WTC11 (cell line): ENCODE measurements around the gene OSBPL6. TPM values are rescaled to one million over a fixed set of nuclear protein-coding genes. Genes with fewer than 3 reads are reported as not detected.

ENCODE experiments used
- ATAC-seq: fragments of 200-7000 bp; cut with Tn5 transposase; 2 replicates; pipeline ENCODE4 v1.10.0; 2021; ENCODE audit warnings: mild to moderate bottlenecking, moderate library complexity
- CTCF ChIA-PET: fragments of 300-600 bp; sonication (Branson Sonifier 250); formaldehyde crosslinking; loops from one replicate; lab custom pipeline; 2021; ENCODE audit warnings: antibody characterized with exemption; lab: Charles Lee
- POLR2A ChIA-PET: fragments of 350-600 bp; sonication (Branson Sonifier 250); formaldehyde crosslinking; loops from one replicate; lab custom pipeline; 2021; ENCODE audit warnings: antibody characterized with exemption; lab: Charles Lee
- DNase-seq: peaks from one replicate; pipeline ENCODE4 v3.0.0; 2021; ENCODE audit warnings: low spot score
- H3K27ac Mint-ChIP-seq: 2 replicates; pipeline ENCODE4 v1.8.0; 2021; ENCODE audit warnings: mixed read lengths
- H3K27me3 Mint-ChIP-seq: 2 replicates; pipeline ENCODE4 v1.8.0; 2021; ENCODE audit warnings: low read depth, mild to moderate bottlenecking, moderate library complexity, mixed read lengths
- H3K36me3 Mint-ChIP-seq: 2 replicates; pipeline ENCODE4 v1.8.0; 2021; ENCODE audit warnings: mixed read lengths
- H3K4me1 Mint-ChIP-seq: 2 replicates; pipeline ENCODE4 v1.8.0; 2022; ENCODE audit warnings: mixed read lengths
- H3K4me3 Mint-ChIP-seq: 2 replicates; pipeline ENCODE4 v1.8.0; 2021; ENCODE audit warnings: mild to moderate bottlenecking, moderate library complexity, mixed read lengths
- H3K9me3 Mint-ChIP-seq: 2 replicates; pipeline ENCODE4 v1.8.0; 2021; ENCODE audit warnings: mixed read lengths
- CDX4 ChIP-seq: fragments of 250-450 bp; sonication (Bioruptor Pico); IDR thresholded peaks from 2 replicates; pipeline ENCODE4 v1.9.0; 2021; ENCODE audit warnings: moderate library complexity, mild to moderate bottlenecking, inconsistent platforms, borderline replicate concordance
- CREM ChIP-seq: sonication (generic); formaldehyde crosslinking; IDR thresholded peaks from 2 replicates; pipeline ENCODE4 v1.8.1; 2022; ENCODE audit warnings: mild to moderate bottlenecking, missing genetic modification reagents, moderate library complexity
- FOXP1 ChIP-seq: sonication (generic); formaldehyde crosslinking; IDR thresholded peaks from 2 replicates; pipeline ENCODE4 v1.8.0; 2022; ENCODE audit warnings: missing genetic modification reagents, mild to moderate bottlenecking, moderate library complexity, borderline replicate concordance
- GTF2I ChIP-seq: fragments of 250-450 bp; sonication (Bioruptor Pico); conservative IDR thresholded peaks from 2 replicates; pipeline ENCODE4 v1.4.0; 2021; ENCODE audit warnings: mild to moderate bottlenecking
- HMGA2 ChIP-seq: fragments of 250-450 bp; sonication (Bioruptor Pico); IDR thresholded peaks from 2 replicates; pipeline ENCODE4 v1.4.0; 2021; ENCODE audit warnings: mild to moderate bottlenecking, moderate library complexity
- IRF2 ChIP-seq: sonication (generic); formaldehyde crosslinking; IDR thresholded peaks from 2 replicates; pipeline ENCODE4 v1.8.0; 2022; ENCODE audit warnings: low read depth, missing genetic modification reagents, borderline replicate concordance
- KAT7 ChIP-seq: sonication (generic); formaldehyde crosslinking; IDR thresholded peaks from 2 replicates; pipeline ENCODE4 v1.8.1; 2023; ENCODE audit warnings: missing genetic modification reagents, mild to moderate bottlenecking, borderline replicate concordance
- MYBL2 ChIP-seq: sonication (generic); formaldehyde crosslinking; IDR thresholded peaks from 2 replicates; pipeline ENCODE4 v1.8.1; 2023; ENCODE audit warnings: mild to moderate bottlenecking, moderate library complexity, missing genetic modification reagents
- NFE2L1 ChIP-seq: sonication (generic); formaldehyde crosslinking; IDR thresholded peaks from 2 replicates; pipeline ENCODE4 v1.8.1; 2023; ENCODE audit warnings: missing genetic modification reagents
- NR3C1 ChIP-seq: sonication (generic); formaldehyde crosslinking; conservative IDR thresholded peaks from 2 replicates; pipeline ENCODE4 v1.8.1; 2023; ENCODE audit warnings: low read depth, mild to moderate bottlenecking, missing genetic modification reagents
- PRRX2 ChIP-seq: fragments of 250-450 bp; sonication (Bioruptor Pico); IDR thresholded peaks from 2 replicates; pipeline ENCODE4 v1.8.0; 2021; ENCODE audit warnings: mild to moderate bottlenecking
- SOX15 ChIP-seq: fragments of 250-450 bp; sonication (Bioruptor Pico); IDR thresholded peaks from 2 replicates; pipeline ENCODE4 v1.9.0; 2021; ENCODE audit warnings: mild to moderate bottlenecking
- TEAD1 ChIP-seq: sonication (generic); formaldehyde crosslinking; IDR thresholded peaks from 2 replicates; pipeline ENCODE4 v1.8.0; 2022; ENCODE audit warnings: mild to moderate bottlenecking, missing genetic modification reagents
- TP53 ChIP-seq: sonication (generic); formaldehyde crosslinking; IDR thresholded peaks from 2 replicates; pipeline ENCODE4 v1.8.1; 2023; ENCODE audit warnings: mild to moderate bottlenecking, missing genetic modification reagents
- ZBTB21 ChIP-seq: sonication (generic); formaldehyde crosslinking; IDR thresholded peaks from 2 replicates; pipeline ENCODE4 v1.8.1; 2023; ENCODE audit warnings: mild to moderate bottlenecking, missing genetic modification reagents, borderline replicate concordance
- ZMAT4 ChIP-seq: fragments of 250-450 bp; sonication (Bioruptor Pico); IDR thresholded peaks from 2 replicates; pipeline ENCODE4 v1.9.0; 2021; ENCODE audit warnings: mild to moderate bottlenecking
- ZNF232 ChIP-seq: sonication (generic); formaldehyde crosslinking; IDR thresholded peaks from 2 replicates; pipeline ENCODE4 v1.8.0; 2022; ENCODE audit warnings: mild to moderate bottlenecking, missing genetic modification reagents
- ZNF281 ChIP-seq: sonication (generic); formaldehyde crosslinking; IDR thresholded peaks from 2 replicates; pipeline ENCODE4 v1.8.0; 2023; ENCODE audit warnings: mild to moderate bottlenecking, missing genetic modification reagents
- total RNA-seq: library from RNA; stranded (reverse); gene quantifications from 3 replicates; pipeline ENCODE4 v1.2.3, GENCODE V29; 2021
- TF ChIP-seq, protein P1 (sequence below): sonication (generic); formaldehyde crosslinking; IDR thresholded peaks from 2 replicates; pipeline ENCODE4 v1.8.0; 2022; ENCODE audit warnings: mild to moderate bottlenecking, missing genetic modification reagents
- TF ChIP-seq, protein P2 (sequence below): sonication (generic); formaldehyde crosslinking; IDR thresholded peaks from 2 replicates; pipeline ENCODE4 v1.8.1; 2022; ENCODE audit warnings: mild to moderate bottlenecking, moderate library complexity, missing genetic modification reagents
- TF ChIP-seq, protein P3 (sequence below): sonication (generic); formaldehyde crosslinking; IDR thresholded peaks from 2 replicates; pipeline ENCODE4 v1.8.1; 2023; ENCODE audit warnings: mild to moderate bottlenecking, missing genetic modification reagents

Gene OSBPL6
- total RNA-seq, 1 experiment from 2014 or later: 9.2 TPM

GRCh38 chr2:178205853-178206521, 11.7 kb downstream of the OSBPL6 start:
- no peak for ATAC-seq

DNA sequence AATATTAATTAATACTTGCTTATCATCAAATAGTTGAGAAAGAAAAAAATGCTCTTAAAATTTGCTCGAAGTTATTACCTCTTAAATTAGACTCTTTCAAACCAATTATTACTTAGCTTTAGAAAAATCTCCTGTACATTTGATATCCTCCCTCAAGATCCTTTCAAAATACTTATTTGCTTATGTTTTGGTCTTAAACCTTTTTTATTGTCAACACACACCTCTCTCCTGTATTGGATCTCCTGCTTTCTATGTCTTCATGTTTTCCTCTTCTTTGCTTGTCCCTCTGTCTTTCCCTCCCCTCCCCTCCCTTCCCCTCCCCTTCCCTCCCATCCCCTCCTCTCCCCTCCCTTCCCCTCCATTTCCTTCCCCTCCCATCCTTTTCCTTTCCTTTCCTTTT, 14.0 kb downstream of the OSBPL6 start:
- H3K9me3 Mint-ChIP-seq: no peaks in the 10 kb centered on the region
- CTCF ChIA-PET: interaction anchor here (0.6 to 1.0 kb wide), 2 partner anchors 13 to 17 kb away, joined by 3 to 6 read pairs; no protein-coding TSS in a partner anchor
- H3K36me3 Mint-ChIP-seq: no peaks in the 10 kb centered on the region
- no peak for DNase-seq
- ATAC-seq: no peak
- H3K4me1 Mint-ChIP-seq: peaks cover 46% of the 10 kb centered on the region
- peaks cover 43% of the 10 kb centered on the region for H3K27me3 Mint-ChIP-seq
- POLR2A ChIA-PET: no interaction called here
- TF ChIP-seq HMGA2 (CRISPR knock-in tag) (no peak), CDX4 (no peak), GTF2I (CRISPR knock-in tag) (no peak), ZNF232 (no peak), ZBTB21 (CRISPR knock-in tag) (no peak), TEAD1 (CRISPR knock-in tag) (no peak), KAT7 (CRISPR knock-in tag) (no peak), ZNF281 (CRISPR knock-in tag) (no peak), SOX15 (no peak), PRRX2 (CRISPR knock-in tag) (no peak), FOXP1 (CRISPR knock-in tag) (no peak), MYBL2 (CRISPR knock-in tag) (no peak), ZMAT4 (CRISPR knock-in tag) (no peak), CREM (CRISPR knock-in tag) (no peak), NR3C1 (CRISPR knock-in tag) (no peak), IRF2 (no peak)
- TF ChIP-seq, protein P1, sequence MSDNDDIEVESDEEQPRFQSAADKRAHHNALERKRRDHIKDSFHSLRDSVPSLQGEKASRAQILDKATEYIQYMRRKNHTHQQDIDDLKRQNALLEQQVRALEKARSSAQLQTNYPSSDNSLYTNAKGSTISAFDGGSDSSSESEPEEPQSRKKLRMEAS: no peak
- TF ChIP-seq, protein P2, sequence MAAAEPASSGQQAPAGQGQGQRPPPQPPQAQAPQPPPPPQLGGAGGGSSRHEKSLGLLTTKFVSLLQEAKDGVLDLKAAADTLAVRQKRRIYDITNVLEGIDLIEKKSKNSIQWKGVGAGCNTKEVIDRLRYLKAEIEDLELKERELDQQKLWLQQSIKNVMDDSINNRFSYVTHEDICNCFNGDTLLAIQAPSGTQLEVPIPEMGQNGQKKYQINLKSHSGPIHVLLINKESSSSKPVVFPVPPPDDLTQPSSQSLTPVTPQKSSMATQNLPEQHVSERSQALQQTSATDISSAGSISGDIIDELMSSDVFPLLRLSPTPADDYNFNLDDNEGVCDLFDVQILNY: no peak
- TF ChIP-seq, protein P3, sequence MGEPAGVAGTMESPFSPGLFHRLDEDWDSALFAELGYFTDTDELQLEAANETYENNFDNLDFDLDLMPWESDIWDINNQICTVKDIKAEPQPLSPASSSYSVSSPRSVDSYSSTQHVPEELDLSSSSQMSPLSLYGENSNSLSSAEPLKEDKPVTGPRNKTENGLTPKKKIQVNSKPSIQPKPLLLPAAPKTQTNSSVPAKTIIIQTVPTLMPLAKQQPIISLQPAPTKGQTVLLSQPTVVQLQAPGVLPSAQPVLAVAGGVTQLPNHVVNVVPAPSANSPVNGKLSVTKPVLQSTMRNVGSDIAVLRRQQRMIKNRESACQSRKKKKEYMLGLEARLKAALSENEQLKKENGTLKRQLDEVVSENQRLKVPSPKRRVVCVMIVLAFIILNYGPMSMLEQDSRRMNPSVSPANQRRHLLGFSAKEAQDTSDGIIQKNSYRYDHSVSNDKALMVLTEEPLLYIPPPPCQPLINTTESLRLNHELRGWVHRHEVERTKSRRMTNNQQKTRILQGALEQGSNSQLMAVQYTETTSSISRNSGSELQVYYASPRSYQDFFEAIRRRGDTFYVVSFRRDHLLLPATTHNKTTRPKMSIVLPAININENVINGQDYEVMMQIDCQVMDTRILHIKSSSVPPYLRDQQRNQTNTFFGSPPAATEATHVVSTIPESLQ (CRISPR knock-in tag): no peak
- TF ChIP-seq, all 79 proteins: peak for 0
- Mint-ChIP-seq H3K27ac (no peak overlapping the region), H3K4me3 (no peak overlapping the region)

More at GRCh38 chr2:178205853-178206521, 11.7 kb downstream of the OSBPL6 start:
- ChIA-PET CTCF (no interaction called here), POLR2A (interaction anchor here (0.6 kb wide), 1 partner anchor 81 kb away, joined by 4 read pairs; no protein-coding TSS in a partner anchor)
- no peaks in the 10 kb centered on the region for H3K36me3 Mint-ChIP-seq
- H3K27me3 Mint-ChIP-seq: peaks cover 20% of the 10 kb centered on the region
- DNase-seq: no peak
- no peaks in the 10 kb centered on the region for H3K9me3 Mint-ChIP-seq
- H3K4me3 Mint-ChIP-seq: no peak overlapping the region
- H3K27ac Mint-ChIP-seq: no peak overlapping the region
- peaks cover 24% of the 10 kb centered on the region for H3K4me1 Mint-ChIP-seq
- TF ChIP-seq TP53 (CRISPR knock-in tag): no peak
- no peak for TF ChIP-seq NFE2L1 (CRISPR knock-in tag)
